Kasumi-1 (cell line): ENCODE measurements around the gene RNPEPL1.
"Not testable (repeated sequence)": the region's sequence is repeated elsewhere in the genome, so short reads cannot be mapped to it uniquely, and the experiment has no call there.

Experiments
- DNase-seq, 2 experiments: peaks; one replicate each; lab custom pipeline; 2025; lab: John Stamatoyannopoulos, UW

RNPEPL1 gene

GRCh38 chr2:240538031-240538780, 30.1 kb upstream of the RNPEPL1 start:
- no peak for DNase-seq

GRCh38 chr2:240539101-240539500, 29.2 kb upstream of the RNPEPL1 start:
- not testable (repeated sequence) for DNase-seq

DNA sequence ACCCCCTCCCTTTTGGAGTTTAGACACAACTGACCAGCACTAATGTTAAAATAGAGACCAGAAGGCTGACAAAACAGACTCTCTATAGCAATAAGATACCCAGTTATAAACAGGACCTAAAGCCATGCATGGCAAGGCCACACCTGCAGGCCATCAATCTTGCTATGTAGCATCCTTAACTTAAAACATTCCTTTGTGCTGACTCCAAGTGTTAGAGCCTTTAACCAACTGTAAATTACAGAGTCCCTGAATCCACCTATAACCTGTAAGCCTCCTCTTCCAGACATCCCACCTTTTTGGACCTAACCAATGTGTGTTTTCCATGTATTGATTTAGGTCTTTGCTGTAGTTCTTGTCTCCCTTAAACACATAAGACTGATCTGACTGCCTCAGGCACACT, 28.4 kb upstream of the RNPEPL1 start:
- DNase-seq = no peak

DNA sequence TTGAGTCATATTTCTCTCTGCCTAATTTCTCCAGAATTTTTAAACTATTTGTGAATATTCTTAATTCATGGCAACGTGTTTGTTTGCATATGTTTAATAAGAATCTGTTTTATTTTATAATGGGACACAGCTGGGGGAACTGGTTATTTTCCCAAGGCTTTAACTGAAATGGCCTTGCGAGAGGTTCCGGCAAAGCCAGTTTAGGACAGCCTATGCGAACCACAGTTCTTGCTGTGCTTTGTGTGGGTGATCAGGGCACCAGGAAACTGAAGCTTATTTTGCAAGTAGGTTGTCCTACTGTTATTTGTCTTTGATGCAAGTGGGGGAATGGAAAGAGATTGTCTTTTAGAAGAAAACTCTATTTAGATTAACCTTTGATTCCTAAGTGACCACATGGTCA, 17.0 kb upstream of the RNPEPL1 start:
- DNase-seq = no peak

DNA sequence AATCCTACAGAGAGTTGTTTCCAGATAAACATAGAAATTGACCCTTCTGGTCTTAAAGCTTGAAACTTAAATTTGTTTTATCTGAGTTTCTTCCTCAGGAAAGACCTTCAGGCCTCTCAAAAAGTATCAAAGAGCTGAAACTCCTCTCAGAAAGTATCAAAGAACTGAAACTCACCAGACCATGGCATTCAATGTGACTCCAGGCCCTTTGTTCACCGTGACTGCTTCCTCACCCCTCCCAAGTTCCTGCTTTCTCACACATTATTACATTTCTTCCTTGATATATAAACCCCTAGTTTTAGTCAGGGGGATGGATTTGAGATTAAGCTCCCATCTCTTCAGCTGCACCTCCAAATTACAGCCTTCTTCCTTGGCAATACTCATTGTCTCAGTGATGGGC, 16.5 kb upstream of the RNPEPL1 start:
- no peak for DNase-seq

GRCh38 chr2:240553956-240554480, 14.3 kb upstream of the RNPEPL1 start:
- no peak for DNase-seq

DNA sequence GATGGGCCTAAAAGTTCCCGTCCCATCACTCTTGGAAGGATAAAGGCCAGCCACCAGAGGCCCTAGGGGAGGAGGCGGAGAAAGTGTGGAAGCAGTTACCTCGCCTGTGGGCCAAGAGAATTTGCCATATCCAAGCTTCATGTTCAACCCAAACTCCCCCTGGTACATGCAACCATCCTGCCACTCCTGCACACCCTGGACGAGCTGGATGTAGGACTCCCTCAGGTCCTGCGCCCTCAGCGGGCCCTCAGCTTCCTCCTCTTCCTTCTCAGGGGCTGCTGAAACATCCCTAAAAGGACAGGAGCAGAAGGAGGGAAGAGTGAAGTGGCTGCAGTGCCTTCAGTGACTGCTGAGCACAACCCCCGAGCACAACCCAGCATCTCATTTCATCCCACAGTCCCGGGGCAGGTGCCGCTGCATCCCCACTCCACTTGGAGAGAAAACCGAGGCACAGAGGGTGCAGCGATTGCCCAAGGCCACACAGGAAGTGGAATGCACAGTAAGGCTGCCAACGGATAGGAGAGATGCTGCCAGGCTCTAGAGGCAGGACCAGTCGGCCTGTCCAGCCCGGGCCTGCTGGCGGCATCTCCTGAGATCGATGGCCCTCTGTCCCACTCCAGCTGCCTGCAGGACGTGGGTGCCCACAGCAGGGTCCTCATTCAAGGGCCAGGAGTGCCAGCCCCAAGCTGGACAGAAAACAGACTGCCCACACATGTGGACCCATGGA, 13.4 kb upstream of the RNPEPL1 start:
- no peak for DNase-seq

- no peak for DNase-seq
Measured at GRCh38 chr2:240555541-240556250, 12.6 kb upstream of the RNPEPL1 start.

GRCh38 chr2:240556553-240557100, 11.7 kb upstream of the RNPEPL1 start:
- peak; percentile 16 to 23 for DNase-seq

- no peak for DNase-seq
Measured at GRCh38 chr2:240557101-240557751, 11.1 kb upstream of the RNPEPL1 start.

DNA sequence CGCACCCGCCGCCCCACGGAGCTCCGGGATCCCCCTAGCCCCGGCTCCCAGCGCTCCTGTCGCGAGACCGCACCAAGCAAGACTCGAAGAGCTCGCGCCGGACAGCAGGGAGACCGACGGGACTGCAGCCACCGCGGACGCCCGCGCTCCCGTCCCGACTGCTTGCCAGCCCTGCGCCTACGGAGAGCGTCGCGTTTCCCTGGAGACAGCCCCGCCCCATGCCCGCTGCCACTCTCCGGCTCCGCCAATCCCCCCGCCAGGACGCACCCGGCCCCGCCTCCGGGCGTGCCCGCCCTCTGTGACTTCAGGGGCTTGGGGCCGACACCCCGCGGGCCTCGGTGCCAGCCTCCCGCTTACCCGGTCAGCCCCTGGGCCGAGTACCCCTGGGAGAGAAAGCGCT, 10.5 kb upstream of the RNPEPL1 start, which contains the start of gene ANKMY1:
Gene ANKMY1, minus strand, starts transcription at position 181 of the 400 bp plus-strand sequence. CDS start 653 bp downstream, outside the sequence.
- DNase-seq = no peak

- DNase-seq = no peak
Measured at GRCh38 chr2:240558236-240558761, 10.0 kb upstream of the RNPEPL1 start.

DNA sequence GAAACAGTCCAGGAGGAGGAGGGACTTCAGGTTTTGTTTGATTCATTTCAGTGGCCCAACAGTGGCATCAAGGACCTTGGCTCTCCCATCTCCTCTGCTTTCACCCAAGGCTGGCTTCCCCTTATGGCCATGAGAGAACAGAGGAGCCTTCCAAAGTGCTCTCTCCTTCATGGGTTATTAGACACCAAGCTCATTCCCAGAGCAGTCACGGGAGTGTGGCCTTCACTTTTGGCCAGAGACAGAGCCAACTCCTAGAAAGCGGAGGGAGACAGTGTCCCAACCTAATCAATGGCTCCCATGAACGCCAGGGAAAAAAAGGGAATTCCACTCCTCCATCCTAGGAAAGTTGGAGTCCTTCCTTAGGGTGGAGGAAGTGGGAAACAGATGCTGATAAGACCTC, 9.0 kb upstream of the RNPEPL1 start:
- no peak for DNase-seq

DNA sequence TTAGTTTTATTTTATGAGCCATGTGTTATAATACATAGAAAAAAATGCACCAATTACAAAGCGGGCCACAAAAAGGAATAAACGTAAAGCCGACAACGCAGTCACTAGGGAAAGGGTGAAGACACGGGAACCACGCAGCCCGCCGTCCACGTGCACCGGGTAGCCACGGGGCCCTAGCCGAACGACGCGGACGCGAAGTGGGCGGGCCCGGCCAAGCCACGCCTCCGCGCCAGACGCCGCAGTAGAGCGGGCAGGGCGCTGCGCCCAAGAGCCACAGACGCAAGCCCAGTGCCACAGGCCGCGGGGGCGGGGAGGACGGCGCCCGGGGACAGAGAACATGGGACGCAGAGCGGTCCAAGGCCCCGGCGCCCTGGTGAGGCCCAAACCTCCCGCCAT, 8.2 kb upstream of the RNPEPL1 start, which contains the start of gene DUSP28:
Gene DUSP28, plus strand, starts transcription at position 274 of the 396 bp plus-strand sequence. CDS start 328 bp downstream, outside the sequence.
- peak; percentile 28 to 35 for DNase-seq

GRCh38 chr2:240560480-240561324, 7.6 kb upstream of the RNPEPL1 start:
- DNase-seq = peak; percentile 76 to 87

DNA sequence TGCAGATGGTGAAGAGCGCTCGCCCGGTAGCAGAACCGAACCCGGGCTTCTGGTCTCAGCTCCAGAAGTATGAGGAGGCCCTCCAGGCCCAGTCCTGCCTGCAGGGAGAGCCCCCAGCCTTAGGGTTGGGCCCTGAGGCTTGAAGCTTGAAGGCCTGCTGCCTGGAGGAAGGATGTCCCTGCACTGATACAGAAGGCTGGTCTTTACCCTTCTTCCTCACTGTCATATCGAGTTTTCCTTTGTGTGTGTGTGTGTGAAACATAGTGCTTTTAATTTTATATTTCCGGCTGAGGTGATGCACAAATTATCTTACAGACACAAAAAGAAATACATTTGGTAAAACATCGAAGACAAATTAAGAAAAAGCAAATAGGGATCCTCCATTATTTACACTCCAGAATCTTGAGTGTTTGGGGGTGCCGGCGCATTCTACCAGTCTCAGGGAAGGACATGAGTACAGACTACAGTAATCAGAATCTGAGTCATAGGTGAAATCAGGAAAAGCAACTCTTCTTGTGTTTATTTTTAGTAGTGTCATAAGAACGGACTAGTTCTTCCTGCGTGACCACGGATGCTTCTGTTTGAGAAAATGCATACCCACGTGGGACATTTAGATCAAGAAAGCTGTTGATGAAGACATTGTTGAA, 6.8 kb upstream of the RNPEPL1 start:
- peak in 1 of 2 experiments; percentile 0 for DNase-seq

- DNase-seq = not testable (repeated sequence)
Measured at GRCh38 chr2:240563231-240563630, 5.1 kb upstream of the RNPEPL1 start.

DNA sequence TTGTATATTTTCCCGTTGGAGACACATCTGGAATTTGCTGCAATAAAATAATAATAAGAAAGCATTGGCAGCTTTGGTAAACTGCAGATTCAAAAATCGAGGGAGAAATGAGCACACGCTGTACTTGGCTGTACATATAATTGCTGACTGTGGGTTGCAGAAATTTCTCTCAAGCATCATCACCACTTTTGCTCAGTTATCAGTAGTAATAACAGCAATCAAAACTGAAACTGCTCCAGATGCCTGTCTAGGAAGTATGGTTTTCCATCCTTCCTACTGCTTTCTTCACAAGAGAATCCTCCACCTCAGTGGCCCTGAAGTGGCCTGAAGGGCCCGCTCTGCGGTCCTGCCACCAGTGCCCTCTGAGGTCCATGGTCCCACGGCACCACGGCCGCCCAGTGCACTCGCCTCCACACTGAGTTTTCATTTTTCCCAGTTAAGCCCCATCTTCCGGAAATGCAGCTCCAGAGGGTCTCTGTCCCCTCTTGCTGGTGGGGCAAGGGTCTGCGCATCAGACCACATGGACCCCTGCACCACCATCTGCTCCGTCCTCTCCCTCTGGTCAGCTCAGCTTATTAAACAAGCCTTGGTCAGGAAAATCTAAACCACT, 4.2 kb upstream of the RNPEPL1 start:
- no peak for DNase-seq
